ENCODE results near the gene KDM2B.

- no peak for TF ChIP-seq EZH2 (IDR thresholded peaks at IDR 0.05; ENCODE audit: borderline replicate concordance, low read depth, low read length, severe bottlenecking)
- no peak for TF ChIP-seq POLR2A (IDR thresholded peaks at IDR 0.05; ENCODE audit: low read depth, low read length)
These were observed 14.7 kb upstream of the KDM2B start for GRCh38 chr12:121595520-121595919.
